Measurements from ENCODE around the gene PI4KA.
"Not testable (repeated sequence)": the region's sequence is repeated elsewhere in the genome, so short reads cannot be mapped to it uniquely, and the experiment has no call there.

The PI4KA gene

DNA sequence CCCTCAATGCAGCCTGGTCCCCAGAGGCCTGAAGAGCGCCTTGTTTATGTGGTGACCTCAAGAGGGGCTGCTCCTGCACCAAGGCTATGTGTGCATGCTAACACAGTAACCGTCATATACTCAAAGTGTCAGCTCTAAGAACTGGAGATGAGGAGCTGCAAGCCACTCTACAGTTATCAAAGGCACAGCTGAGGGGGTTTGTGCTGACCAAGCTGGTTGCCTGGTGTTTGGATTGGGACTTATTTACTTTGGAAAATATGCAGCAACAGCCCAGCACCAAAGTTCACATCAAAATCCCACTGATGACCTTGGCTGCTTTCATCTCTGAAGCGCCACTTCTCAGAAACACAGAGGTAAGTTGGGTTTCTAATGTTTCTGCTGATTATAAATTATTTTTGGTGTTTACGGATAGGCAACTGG is 84.8 kb downstream of the PI4KA start, which contains the start of gene SERPIND1:
SERPIND1 (plus strand) TSS at position 321 of the 420 bp plus-strand sequence. CDS start 5,200 bp downstream, outside the sequence.
- no peaks in the 10 kb centered on the region for H3K79me2 ChIP-seq (ENCODE audit: control insufficient read depth, insufficient read depth, low read length, poor library complexity)
- peaks cover 2% of the 10 kb centered on the region for H3K79me1 ChIP-seq (ENCODE audit: low read length)
- H3K4me1 ChIP-seq (ENCODE audit: control insufficient read depth in 1 of 2, insufficient read depth in 2 of 2, low read length in 2 of 2), result peaks cover 4 to 5% of the 10 kb centered on the region in 2 experiments
- H3K36me3 ChIP-seq (ENCODE audit: control insufficient read depth in 1 of 2, insufficient read depth in 2 of 2, low read length in 2 of 2), result no peaks in the 10 kb centered on the region
- H2AFZ ChIP-seq (ENCODE audit: insufficient read depth, low read length, poor library complexity), result no peak within 1 kb of the TSS
- H3K9ac ChIP-seq (ENCODE audit: low read length), result no peak within 1 kb of the TSS
- H2BK120ac ChIP-seq (ENCODE audit: insufficient read depth, low read length, poor library complexity), result no peak within 1 kb of the TSS
- no peak within 1 kb of the TSS for H3K18ac ChIP-seq (ENCODE audit: low read length)
- no peak within 1 kb of the TSS for H3K27ac ChIP-seq (ENCODE audit: low read depth, low read length)
- H4K12ac ChIP-seq (ENCODE audit: low read depth, low read length), result no peak within 1 kb of the TSS
- H3K23ac ChIP-seq (ENCODE audit: low read length), result no peak within 1 kb of the TSS
- no peaks in the 10 kb centered on the region for H3K27me3 ChIP-seq (ENCODE audit: insufficient read depth, low read length)
- H3K9me3 ChIP-seq (ENCODE audit: insufficient read depth, low read depth, low read length), result no peaks in the 10 kb centered on the region
- H3K14ac ChIP-seq (ENCODE audit: low read length), result no peak within 1 kb of the TSS
- H2BK5ac ChIP-seq (ENCODE audit: low read depth, low read length, poor library complexity), result no peak within 1 kb of the TSS
- H2BK12ac ChIP-seq (ENCODE audit: low read length), result no peak within 1 kb of the TSS
- no peak within 1 kb of the TSS for H2AK5ac ChIP-seq (ENCODE audit: low read length)
- H3K4me3 ChIP-seq (ENCODE audit: low read depth, low read length), result no peak within 1 kb of the TSS
- DNase-seq, result no peak
- no peak within 1 kb of the TSS for H3K4ac ChIP-seq (ENCODE audit: low read depth, low read length)
- H4K91ac ChIP-seq (ENCODE audit: low read depth, low read length), result no peak within 1 kb of the TSS
- no peak within 1 kb of the TSS for H4K8ac ChIP-seq (ENCODE audit: low read depth, low read length)
- no CpG with 5 or more reads among the region's 4 CpGs for WGBS (ENCODE audit: extremely low coverage, insufficient coverage, insufficient read length)
- no peak within 1 kb of the TSS for H3K4me2 ChIP-seq (ENCODE audit: low read length)

DNA sequence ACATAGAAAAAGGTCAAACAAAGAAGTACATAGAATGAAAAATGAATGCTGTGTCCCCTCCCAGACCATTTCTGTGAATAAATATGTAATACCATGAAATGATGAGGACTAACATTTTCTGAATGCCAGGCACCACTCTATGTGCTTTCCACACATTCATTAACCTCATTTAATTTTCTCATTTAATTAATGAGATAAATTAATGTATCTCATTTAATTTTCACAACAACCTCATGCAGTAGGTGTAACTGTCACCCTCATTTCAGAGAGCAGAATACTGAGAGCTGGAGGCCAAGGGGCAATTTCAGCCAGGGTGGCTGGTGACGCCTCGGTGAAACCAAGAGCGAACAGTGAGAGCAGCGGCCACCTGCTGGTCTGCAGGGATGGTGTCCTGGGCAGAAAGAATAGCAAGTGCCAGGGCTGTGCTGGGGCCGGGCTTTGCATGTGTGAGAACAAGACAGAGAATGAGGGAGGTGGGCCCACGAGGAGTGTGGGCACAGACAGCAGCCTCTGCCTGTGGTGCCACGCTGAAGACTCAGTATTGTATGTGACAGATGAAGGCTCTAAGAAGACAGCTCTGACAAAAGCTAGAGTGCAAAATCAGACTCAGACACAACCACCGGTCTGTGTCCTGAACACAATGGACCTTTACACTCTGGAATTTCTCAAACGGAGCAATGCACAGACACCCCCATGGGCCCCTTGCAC is 86.5 kb downstream of the PI4KA start:
- Histone ChIP-seq H3K9me3 (ENCODE audit: insufficient read depth, low read depth, low read length) (no peaks in the 10 kb centered on the region), H3K18ac (ENCODE audit: low read length) (no peak overlapping the region), H3K4ac (ENCODE audit: low read depth, low read length) (no peak overlapping the region), H3K27ac (ENCODE audit: low read depth, low read length) (no peak overlapping the region), H2BK5ac (ENCODE audit: low read depth, low read length, poor library complexity) (no peak overlapping the region), H3K36me3 (ENCODE audit: control insufficient read depth in 1 of 2, insufficient read depth in 2 of 2, low read length in 2 of 2) (peaks cover 0 to 2% of the 10 kb centered on the region in 2 experiments), H3K4me3 (ENCODE audit: low read depth, low read length) (no peak overlapping the region), H4K12ac (ENCODE audit: low read depth, low read length) (no peak overlapping the region), H3K4me1 (ENCODE audit: control insufficient read depth in 1 of 2, insufficient read depth in 2 of 2, low read length in 2 of 2) (no peaks in the 10 kb centered on the region), H2AFZ (ENCODE audit: insufficient read depth, low read length, poor library complexity) (no peak overlapping the region), H4K8ac (ENCODE audit: low read depth, low read length) (no peak overlapping the region), H3K4me2 (ENCODE audit: low read length) (no peak overlapping the region), H3K14ac (ENCODE audit: low read length) (no peak overlapping the region), H2AK5ac (ENCODE audit: low read length) (no peak overlapping the region), H3K23ac (ENCODE audit: low read length) (no peak overlapping the region), H3K27me3 (ENCODE audit: insufficient read depth, low read length) (no peaks in the 10 kb centered on the region), H2BK120ac (ENCODE audit: insufficient read depth, low read length, poor library complexity) (no peak overlapping the region), H3K79me1 (ENCODE audit: low read length) (no peaks in the 10 kb centered on the region), H3K79me2 (ENCODE audit: control insufficient read depth, insufficient read depth, low read length, poor library complexity) (no peaks in the 10 kb centered on the region), H3K9ac (ENCODE audit: low read length) (no peak overlapping the region), H2BK12ac (ENCODE audit: low read length) (no peak overlapping the region), H4K91ac (ENCODE audit: low read depth, low read length) (no peak overlapping the region)
- no peak for DNase-seq
- WGBS (ENCODE audit: extremely low coverage, insufficient coverage, insufficient read length), result no CpG with 5 or more reads among the region's 9 CpGs

GRCh38 chr22:20769496-20769826 is 89.2 kb downstream of the PI4KA start:
- not testable (repeated sequence) for H3K27me3 ChIP-seq (ENCODE audit: insufficient read depth, low read length); H2BK12ac ChIP-seq (ENCODE audit: low read length); H3K23ac ChIP-seq (ENCODE audit: low read length); DNase-seq; H2AK5ac ChIP-seq (ENCODE audit: low read length); H3K27ac ChIP-seq (ENCODE audit: low read depth, low read length); H2AFZ ChIP-seq (ENCODE audit: insufficient read depth, low read length, poor library complexity); H4K91ac ChIP-seq (ENCODE audit: low read depth, low read length); H3K79me2 ChIP-seq (ENCODE audit: control insufficient read depth, insufficient read depth, low read length, poor library complexity); H3K9ac ChIP-seq (ENCODE audit: low read length); H4K8ac ChIP-seq (ENCODE audit: low read depth, low read length); H3K4me3 ChIP-seq (ENCODE audit: low read depth, low read length); H4K12ac ChIP-seq (ENCODE audit: low read depth, low read length); H3K4me2 ChIP-seq (ENCODE audit: low read length); H3K79me1 ChIP-seq (ENCODE audit: low read length); H3K9me3 ChIP-seq (ENCODE audit: insufficient read depth, low read depth, low read length); H3K18ac ChIP-seq (ENCODE audit: low read length); H2BK120ac ChIP-seq (ENCODE audit: insufficient read depth, low read length, poor library complexity); H3K4me1 ChIP-seq (ENCODE audit: control insufficient read depth in 1 of 2, insufficient read depth in 2 of 2, low read length in 2 of 2); H3K14ac ChIP-seq (ENCODE audit: low read length); H3K4ac ChIP-seq (ENCODE audit: low read depth, low read length); H2BK5ac ChIP-seq (ENCODE audit: low read depth, low read length, poor library complexity)
- WGBS (ENCODE audit: extremely low coverage, insufficient coverage, insufficient read length), result no CpG with 5 or more reads among the region's 9 CpGs
- H3K36me3 ChIP-seq (ENCODE audit: control insufficient read depth in 1 of 2, insufficient read depth in 2 of 2, low read length in 2 of 2), result peaks cover 7 to 12% of the 10 kb centered on the region in 2 experiments

GRCh38 chr22:20766530-20766929 is 92.1 kb downstream of the PI4KA start:
- Histone ChIP-seq H2AFZ (ENCODE audit: insufficient read depth, low read length, poor library complexity) (no peak overlapping the region), H3K27me3 (ENCODE audit: insufficient read depth, low read length) (no peaks in the 10 kb centered on the region)

More at GRCh38 chr22:20766530-20766929, 92.1 kb downstream of the PI4KA start:
- Histone ChIP-seq H4K12ac (ENCODE audit: low read depth, low read length) (no peak overlapping the region), H2BK12ac (ENCODE audit: low read length) (no peak overlapping the region), H2BK5ac (ENCODE audit: low read depth, low read length, poor library complexity) (no peak overlapping the region), H3K36me3 (ENCODE audit: control insufficient read depth in 1 of 2, insufficient read depth in 2 of 2, low read length in 2 of 2) (peaks cover 16 to 21% of the 10 kb centered on the region in 2 experiments), H3K79me1 (ENCODE audit: low read length) (no peaks in the 10 kb centered on the region), H3K4ac (ENCODE audit: low read depth, low read length) (no peak overlapping the region), H3K9me3 (ENCODE audit: insufficient read depth, low read depth, low read length) (no peaks in the 10 kb centered on the region), H2AK5ac (ENCODE audit: low read length) (no peak overlapping the region), H3K4me3 (ENCODE audit: low read depth, low read length) (no peak overlapping the region), H3K27ac (ENCODE audit: low read depth, low read length) (no peak overlapping the region), H3K79me2 (ENCODE audit: control insufficient read depth, insufficient read depth, low read length, poor library complexity) (no peaks in the 10 kb centered on the region), H3K18ac (ENCODE audit: low read length) (no peak overlapping the region), H3K14ac (ENCODE audit: low read length) (no peak overlapping the region), H3K4me1 (ENCODE audit: control insufficient read depth in 1 of 2, insufficient read depth in 2 of 2, low read length in 2 of 2) (no peaks in the 10 kb centered on the region), H3K9ac (ENCODE audit: low read length) (peak overlapping the region; percentile 70), H3K23ac (ENCODE audit: low read length) (no peak overlapping the region), H3K4me2 (ENCODE audit: low read length) (no peak overlapping the region), H4K91ac (ENCODE audit: low read depth, low read length) (no peak overlapping the region), H2BK120ac (ENCODE audit: insufficient read depth, low read length, poor library complexity) (no peak overlapping the region), H4K8ac (ENCODE audit: low read depth, low read length) (no peak overlapping the region)
- WGBS (ENCODE audit: extremely low coverage, insufficient coverage, insufficient read length), result no CpG with 5 or more reads among the region's 7 CpGs
- no peak for DNase-seq
